Epithelial cell of esophagus (primary cell): ENCODE results near the gene ANK2.

Experiments
- DNase-seq: peaks from one replicate; pipeline ENCODE4 v3.0.0; 2010; ENCODE audit warnings: low read depth
- H3K4me3 ChIP-seq: 2 replicates; pipeline ENCODE4 v1.5.1; 2011; ENCODE audit warnings: mild to moderate bottlenecking, low read length, control low read depth
- TF ChIP-seq, protein P1 (sequence below): IDR thresholded peaks from 2 replicates; pipeline ENCODE4 v1.5.1; 2011; ENCODE audit warnings: low read depth, mild to moderate bottlenecking, low read length, control low read depth, inconsistent platforms; ENCODE audit not compliant: insufficient read depth; ENCODE audit errors: missing control alignments

Gene ANK2

DNA sequence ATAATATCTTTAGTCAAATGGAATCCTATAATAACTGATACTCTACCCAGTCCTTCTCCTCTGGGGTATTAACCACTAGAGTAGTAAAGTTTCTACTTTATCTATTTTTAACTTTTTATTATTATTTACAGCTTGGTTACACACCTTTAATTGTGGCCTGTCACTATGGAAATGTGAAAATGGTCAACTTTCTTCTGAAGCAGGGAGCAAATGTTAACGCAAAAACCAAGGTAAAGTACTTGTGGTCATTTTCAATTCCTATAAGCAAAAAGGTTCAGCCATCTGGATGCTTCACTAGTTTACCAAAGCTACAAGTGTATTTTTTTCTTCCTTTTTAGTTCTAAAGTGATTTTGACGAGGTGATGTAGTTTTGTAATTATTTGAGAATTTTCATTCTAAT, 238.8 kb downstream of the ANK2 start:
- TF ChIP-seq, protein P1, sequence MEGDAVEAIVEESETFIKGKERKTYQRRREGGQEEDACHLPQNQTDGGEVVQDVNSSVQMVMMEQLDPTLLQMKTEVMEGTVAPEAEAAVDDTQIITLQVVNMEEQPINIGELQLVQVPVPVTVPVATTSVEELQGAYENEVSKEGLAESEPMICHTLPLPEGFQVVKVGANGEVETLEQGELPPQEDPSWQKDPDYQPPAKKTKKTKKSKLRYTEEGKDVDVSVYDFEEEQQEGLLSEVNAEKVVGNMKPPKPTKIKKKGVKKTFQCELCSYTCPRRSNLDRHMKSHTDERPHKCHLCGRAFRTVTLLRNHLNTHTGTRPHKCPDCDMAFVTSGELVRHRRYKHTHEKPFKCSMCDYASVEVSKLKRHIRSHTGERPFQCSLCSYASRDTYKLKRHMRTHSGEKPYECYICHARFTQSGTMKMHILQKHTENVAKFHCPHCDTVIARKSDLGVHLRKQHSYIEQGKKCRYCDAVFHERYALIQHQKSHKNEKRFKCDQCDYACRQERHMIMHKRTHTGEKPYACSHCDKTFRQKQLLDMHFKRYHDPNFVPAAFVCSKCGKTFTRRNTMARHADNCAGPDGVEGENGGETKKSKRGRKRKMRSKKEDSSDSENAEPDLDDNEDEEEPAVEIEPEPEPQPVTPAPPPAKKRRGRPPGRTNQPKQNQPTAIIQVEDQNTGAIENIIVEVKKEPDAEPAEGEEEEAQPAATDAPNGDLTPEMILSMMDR, result no peak
- no peak overlapping the region for H3K4me3 ChIP-seq
- DNase-seq, result no peak

DNA sequence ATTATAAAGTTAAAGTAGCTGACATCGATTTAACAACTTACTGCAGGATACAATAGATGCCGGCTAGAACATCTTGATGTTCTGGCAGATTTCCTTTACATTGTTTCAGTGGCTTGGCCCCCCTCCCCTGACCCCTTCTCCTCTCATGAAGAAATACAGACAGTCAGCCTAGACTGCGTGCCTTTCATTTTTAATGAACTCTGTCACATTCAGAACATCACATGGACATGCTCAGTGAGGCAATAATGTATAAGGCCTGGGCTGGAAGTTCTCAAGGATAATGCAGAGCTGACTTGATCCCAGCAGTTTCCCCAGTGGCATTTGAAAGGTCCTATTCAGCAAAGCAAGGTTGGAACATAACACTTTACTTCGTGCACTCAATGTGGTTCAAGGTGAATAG, 239.2 kb downstream of the ANK2 start:
- DNase-seq, result no peak
- TF ChIP-seq, protein P1, result no peak
- no peak overlapping the region for H3K4me3 ChIP-seq

DNA sequence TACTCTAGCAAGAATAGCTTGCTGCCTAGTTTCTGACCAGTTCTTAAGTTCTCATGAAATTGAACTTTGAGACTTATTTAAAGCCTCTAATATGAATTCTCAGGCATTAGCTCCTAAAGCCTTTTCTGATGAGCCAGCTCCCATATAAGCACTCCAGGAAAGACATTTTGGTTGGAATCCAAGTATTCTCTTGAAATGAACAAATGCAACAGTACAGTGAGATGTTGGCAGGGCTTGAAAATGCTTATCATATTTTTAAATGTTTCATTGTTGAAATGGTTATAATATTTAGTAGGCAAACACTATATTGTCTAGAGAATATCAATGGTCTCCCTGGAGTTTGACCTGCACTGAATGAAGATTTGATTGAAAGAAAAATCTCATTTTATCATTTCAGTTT, 240.3 kb downstream of the ANK2 start:
- no peak for DNase-seq
- TF ChIP-seq, protein P1, result no peak
- H3K4me3 ChIP-seq, result no peak overlapping the region

DNA sequence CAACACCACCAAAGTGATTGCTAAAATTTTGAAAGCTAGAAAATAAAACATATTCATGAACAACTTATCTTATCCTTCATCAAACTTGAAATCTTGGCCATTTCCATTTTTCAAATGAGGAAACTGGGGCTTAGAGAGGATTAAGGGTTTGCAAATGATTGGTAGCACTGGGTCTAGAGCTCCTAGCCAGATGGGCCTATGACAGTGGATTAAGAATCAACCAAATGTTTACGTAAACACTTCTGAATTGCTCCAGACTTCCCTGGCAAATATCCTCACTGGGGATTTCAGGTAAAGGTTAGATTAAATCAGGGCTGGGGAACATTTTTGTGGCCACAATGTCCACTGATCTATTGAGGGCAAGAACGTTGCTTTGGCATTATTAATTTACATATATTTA, 241.2 kb downstream of the ANK2 start:
- DNase-seq, result no peak
- no peak overlapping the region for H3K4me3 ChIP-seq
- TF ChIP-seq, protein P1, result no peak

DNA sequence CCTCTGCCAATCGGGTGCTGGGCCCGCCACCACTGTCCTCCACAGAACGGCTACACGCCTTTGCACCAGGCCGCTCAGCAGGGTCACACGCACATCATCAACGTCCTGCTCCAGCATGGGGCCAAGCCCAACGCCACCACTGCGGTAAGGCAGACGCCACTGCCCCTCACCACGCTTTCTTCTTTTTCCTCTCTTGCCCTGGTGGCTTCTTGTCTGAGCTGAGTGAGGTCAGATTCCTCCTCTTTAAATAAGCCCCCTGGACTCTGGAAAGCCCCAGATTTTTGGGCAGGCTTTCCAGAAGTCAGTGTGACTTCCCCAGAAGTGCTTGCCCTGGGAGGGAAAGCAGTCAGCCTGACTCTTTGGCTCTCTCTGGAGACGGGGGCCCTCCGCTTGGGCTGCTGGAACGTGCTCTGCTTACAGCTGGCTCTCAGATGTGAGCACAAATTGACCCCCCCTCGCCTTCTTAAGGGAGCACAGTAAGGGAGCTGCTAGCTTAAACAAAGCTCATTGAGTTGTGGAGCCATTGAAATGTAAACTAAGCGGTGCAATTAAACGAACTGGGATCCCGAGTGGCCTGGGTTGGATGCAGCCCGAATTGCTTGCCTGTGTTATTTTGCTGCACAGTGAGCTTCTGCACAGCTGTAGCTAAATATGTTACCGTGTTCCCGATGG, 243.1 kb downstream of the ANK2 start:
- no peak for DNase-seq
- no peak overlapping the region for H3K4me3 ChIP-seq
- TF ChIP-seq, protein P1, result no peak

DNA sequence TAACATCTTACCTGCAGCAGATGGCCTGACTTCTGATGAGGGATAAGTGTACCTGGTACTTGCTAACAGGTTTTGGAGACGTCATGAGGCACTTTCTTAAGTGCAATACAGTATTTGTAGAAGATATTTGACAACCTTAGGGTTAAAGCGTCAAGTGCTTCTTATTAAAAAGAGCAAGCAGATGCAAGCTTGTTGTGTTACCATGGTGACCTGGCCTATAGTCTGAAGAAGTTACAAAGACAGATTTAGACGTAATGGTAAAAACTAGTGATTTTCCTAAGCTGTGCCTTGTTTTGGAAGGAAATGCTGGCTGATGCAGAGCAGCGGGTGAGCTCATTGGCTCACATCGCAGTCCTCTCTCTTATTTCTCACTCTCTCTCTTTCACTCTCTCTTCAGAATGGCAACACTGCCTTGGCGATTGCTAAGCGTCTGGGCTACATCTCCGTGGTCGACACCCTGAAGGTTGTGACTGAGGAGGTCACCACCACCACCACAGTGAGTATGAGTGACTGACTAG, 243.6 kb downstream of the ANK2 start:
- no peak for DNase-seq
- TF ChIP-seq, protein P1, result no peak
- no peak overlapping the region for H3K4me3 ChIP-seq

DNA sequence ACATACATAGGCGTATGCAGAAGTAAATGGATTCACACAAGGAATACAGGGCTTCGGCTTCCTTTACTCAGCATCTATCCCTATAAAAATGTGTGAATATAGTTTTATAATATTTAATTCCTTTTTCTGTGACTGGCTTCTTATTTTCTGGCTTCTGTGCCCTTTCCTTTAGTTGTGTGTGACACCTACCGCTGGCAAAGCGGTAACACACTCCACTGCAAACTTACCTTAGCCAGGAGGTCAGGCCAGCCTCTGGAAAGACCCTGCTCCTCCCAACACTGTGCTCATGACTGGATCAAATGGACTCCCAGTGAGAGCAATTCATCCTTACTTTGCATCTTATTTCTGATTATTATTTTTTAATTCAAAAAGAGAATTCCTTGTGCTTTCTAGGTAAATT, 244.2 kb downstream of the ANK2 start:
- DNase-seq, result no peak
- H3K4me3 ChIP-seq, result no peak overlapping the region
- TF ChIP-seq, protein P1, result no peak
